Endothelial cell of umbilical vein (primary cell): ENCODE data around the gene KCNC1. TPM values are rescaled to one million over a fixed set of nuclear protein-coding genes. Genes with fewer than 3 reads are reported as not detected.

Source experiments
- BruUV-seq: library from RNA; stranded (reverse); fragments of 400-500 nt; replicated peaks from 2 replicates; lab custom pipeline; 2021; lab: Mats Ljungman, UMichigan
- CTCF ChIA-PET: fragments of 300-600, 350-600 bp; sonication (Branson Sonifier 250); formaldehyde crosslinking; loops from one replicate; lab custom pipeline; 2021; ENCODE audit warnings: antibody characterized with exemption, inconsistent platforms; lab: Charles Lee
- POLR2A ChIA-PET: fragments of 300-600, 350-600 bp; sonication (Branson Sonifier 250); formaldehyde crosslinking; loops from one replicate; lab custom pipeline; 2021; ENCODE audit warnings: antibody characterized with exemption, inconsistent platforms; lab: Charles Lee
- DNase-seq: peaks from one replicate; pipeline ENCODE4 v3.0.0-alpha.2; 2011; ENCODE audit warnings: low read depth, low spot score
- FAIRE-seq: peaks from 2 replicates; lab custom pipeline; 2011; peaks lifted over from hg19 to GRCh38; lab: Jason Lieb, UNC
- H2AFZ ChIP-seq: 2 replicates; pipeline ENCODE4 v1.6.0; 2012; ENCODE audit warnings: low read depth, low read length, control low read depth, inconsistent platforms
- H3K27ac ChIP-seq: 2 replicates; pipeline ENCODE4 v1.5.1; 2011; ENCODE audit warnings: low read depth, mild to moderate bottlenecking, control low read depth, low read length, moderate library complexity; ENCODE audit not compliant: insufficient read depth
- H3K27me3 ChIP-seq, 2 experiments: 2 replicates each; pipeline versions ENCODE4 v1.6.0 to v1.6.1; 2011; ENCODE audit warnings: low read length in 2 of 2, mixed read lengths in 1 of 2; ENCODE audit not compliant: control insufficient read depth in 2 of 2, insufficient read depth in 2 of 2
- H3K36me3 ChIP-seq, 2 experiments: 2 replicates in 1 of 2; 3 replicates in 1 of 2; pipeline ENCODE4 v1.5.1; 2011; ENCODE audit warnings: low read length in 2 of 2, mild to moderate bottlenecking in 1 of 2, moderate library complexity in 1 of 2; ENCODE audit not compliant: control insufficient read depth in 2 of 2, insufficient read depth in 2 of 2; ENCODE audit errors: extremely low read depth in 1 of 2
- H3K4me1 ChIP-seq: 3 replicates; pipeline ENCODE4 v1.5.1; 2011; ENCODE audit warnings: mild to moderate bottlenecking, low read length; ENCODE audit not compliant: control insufficient read depth, insufficient read depth; ENCODE audit errors: extremely low read depth
- H3K4me2 ChIP-seq: 2 replicates; pipeline ENCODE4 v1.6.1; 2011; ENCODE audit warnings: low read length, control low read depth, mixed read lengths; ENCODE audit not compliant: insufficient read depth
- H3K4me3 ChIP-seq, 3 experiments: fragments of 200-600 bp in 1 of 3; sonication (generic), shearing (Covaris generic) in 1 of 3; replicated peaks in 1 of 3; 2 replicates each; pipeline ENCODE4 v1.5.1; 2011 to 2016; ENCODE audit warnings: control low read depth in 3 of 3, low read length in 3 of 3, mild to moderate bottlenecking in 2 of 3, inconsistent platforms in 1 of 3, low read depth in 1 of 3, moderate library complexity in 1 of 3; ENCODE audit not compliant: insufficient read depth in 1 of 3
- H3K79me2 ChIP-seq: 2 replicates; pipeline ENCODE4 v1.6.0; 2012; ENCODE audit warnings: low read length, inconsistent platforms; ENCODE audit not compliant: control insufficient read depth, insufficient read depth
- H3K9ac ChIP-seq: replicated peaks from 2 replicates; pipeline ENCODE3; 2011; ENCODE audit warnings: low read length, control low read depth; ENCODE audit not compliant: insufficient read depth; ENCODE audit errors: extremely low read depth
- H3K9me1 ChIP-seq: replicated peaks from 3 replicates; pipeline ENCODE4 v1.6.0; 2011; ENCODE audit warnings: mild to moderate bottlenecking, low read length; ENCODE audit not compliant: control insufficient read depth, insufficient read depth; ENCODE audit errors: extremely low read depth
- H3K9me3 ChIP-seq: replicated peaks from 2 replicates; pipeline ENCODE4 v1.5.1; 2012; ENCODE audit warnings: low read length, inconsistent platforms; ENCODE audit not compliant: control insufficient read depth, insufficient read depth
- H4K20me1 ChIP-seq: replicated peaks from 2 replicates; pipeline ENCODE3; 2011; ENCODE audit warnings: mild to moderate bottlenecking, low read length; ENCODE audit not compliant: control insufficient read depth, insufficient read depth; ENCODE audit errors: extremely low read depth
- CTCF ChIP-seq, 2 donors: IDR thresholded peaks; 1 replicate in 1 of 2; 2 replicates in 1 of 2; pipeline ENCODE4 v1.5.1; 2011; ENCODE audit warnings: low read length in 2 of 2, mild to moderate bottlenecking in 2 of 2, moderate library complexity in 2 of 2, control low read depth in 1 of 2, inconsistent platforms in 1 of 2, low read depth in 1 of 2; ENCODE audit not compliant: insufficient read depth in 1 of 2; ENCODE audit errors: extremely low read depth in 1 of 2
- EZH2 ChIP-seq: IDR thresholded peaks from 2 replicates; pipeline ENCODE4 v1.6.1; 2012; ENCODE audit warnings: borderline replicate concordance, low read depth, mild to moderate bottlenecking, moderate library complexity, low read length, inconsistent platforms; ENCODE audit not compliant: severe bottlenecking
- FOS ChIP-seq: IDR thresholded peaks from 2 replicates; pipeline ENCODE4 v1.6.1; 2011; ENCODE audit warnings: mild to moderate bottlenecking, low read length, moderate library complexity, borderline replicate concordance; ENCODE audit not compliant: insufficient read depth
- GATA2 ChIP-seq: IDR thresholded peaks from 2 replicates; pipeline ENCODE4 v1.7.0; 2011; ENCODE audit warnings: low read depth, mild to moderate bottlenecking, moderate library complexity, mixed read lengths, low read length; ENCODE audit not compliant: insufficient read length, insufficient read depth
- JUN ChIP-seq: IDR thresholded peaks from 2 replicates; pipeline ENCODE4 v1.6.1; 2011; ENCODE audit warnings: borderline replicate concordance, low read depth; ENCODE audit not compliant: insufficient read length, insufficient read depth
- MAX ChIP-seq: IDR thresholded peaks from 2 replicates; pipeline ENCODE4 v1.6.1; 2011; ENCODE audit not compliant: insufficient read depth, insufficient read length
- MYC ChIP-seq: IDR thresholded peaks from one replicate; pipeline ENCODE4 v1.6.1; 2011; ENCODE audit warnings: mild to moderate bottlenecking, low read depth, low read length
- POLR2A ChIP-seq: IDR thresholded peaks from 2 replicates; pipeline ENCODE4 v1.6.1; 2012; ENCODE audit warnings: low read depth, mild to moderate bottlenecking, control low read depth, low read length
- POLR2AphosphoS5 ChIP-seq: IDR thresholded peaks from 2 replicates; pipeline ENCODE4 v1.6.1; 2012; ENCODE audit warnings: low read depth, mild to moderate bottlenecking, control low read depth, low read length, moderate library complexity; ENCODE audit not compliant: insufficient read depth
- dilution Hi-C: fragments of 300-500 bp; cut with MboI; formaldehyde crosslinking; loops from one replicate; pipeline ENCODE4 v1.15.0; 2019; ENCODE audit warnings: low sequenced_read_pairs; ENCODE audit not compliant: extremely low pct_ligation_motif_present
- intact Hi-C: fragments of 100-400 bp; cut with micrococcal nuclease; formaldehyde crosslinking; loops from one replicate; pipeline ENCODE4 v1.10.0; 2022
- polyA plus RNA-seq, 4 experiments: library from polyadenylated mRNA; depleted of rRNA in 3 of 4; stranded (reverse) in 3 of 4; unstranded in 1 of 4; fragments of >200 nt; gene quantifications; 2 replicates each; pipeline versions ENCODE4 v1.2.1 to v1.2.3, GENCODE V29; 2011 to 2012; ENCODE audit warnings: missing spikeins in 1 of 4
- total RNA-seq: library from RNA; stranded (reverse); gene quantifications from 2 replicates; pipeline ENCODE4 v1.2.3, GENCODE V29; 2021

Gene KCNC1
- total and polyA plus RNA-seq, 2 donors (not counting 3 experiments of a cell fraction or from before 2014, with no cell fraction given): not detected

GRCh38 chr11:17755891-17756290 is 21.3 kb downstream of the KCNC1 start:
- no peaks in the 10 kb centered on the region for H3K4me1 ChIP-seq
- no peak overlapping the region for H3K27ac ChIP-seq
- no peak overlapping the region for H3K4me2 ChIP-seq
- no peaks in the 10 kb centered on the region for H3K27me3 ChIP-seq
- H3K79me2 ChIP-seq: no peaks in the 10 kb centered on the region
- intact Hi-C loops: no loop called here
- TF ChIP-seq POLR2AphosphoS5 (no peak), POLR2A (no peak), MAX (no peak), CTCF (IDR thresholded peaks at IDR 0.05; ENCODE audit: extremely low read depth in 1 of 2, insufficient read depth in 1 of 2, low read depth in 1 of 2, low read length in 2 of 2) (no peak), MYC (no peak), FOS (no peak), EZH2 (no peak), GATA2 (no peak), JUN (no peak)
- H3K4me3 ChIP-seq: no peak overlapping the region
- no peak overlapping the region for H3K9ac ChIP-seq
- dilution Hi-C loops: no loop called here
- FAIRE-seq (no peak), DNase-seq (no peak)
- ChIA-PET CTCF (interaction anchor here (1.3 to 2.2 kb wide), 3 partner anchors 25 to 222 kb away, joined by 4 to 10 read pairs (median 5); no protein-coding TSS in a partner anchor), POLR2A (no interaction called here)
- BruUV-seq: no TSS peak
- no peak overlapping the region for H2AFZ ChIP-seq
- H3K9me1 ChIP-seq: no peaks in the 10 kb centered on the region
- no peaks in the 10 kb centered on the region for H4K20me1 ChIP-seq
- no peaks in the 10 kb centered on the region for H3K9me3 ChIP-seq
- no peaks in the 10 kb centered on the region for H3K36me3 ChIP-seq
